Endothelial cell of umbilical vein (primary cell): Measurements from ENCODE around the gene ARSB.

ENCODE experiments used
- EZH2 ChIP-seq: IDR thresholded peaks from 2 replicates; pipeline ENCODE4 v1.6.1; 2012; ENCODE audit warnings: borderline replicate concordance, low read depth, mild to moderate bottlenecking, moderate library complexity, low read length, inconsistent platforms; ENCODE audit not compliant: severe bottlenecking
- FOS ChIP-seq: IDR thresholded peaks from 2 replicates; pipeline ENCODE4 v1.6.1; 2011; ENCODE audit warnings: mild to moderate bottlenecking, low read length, moderate library complexity, borderline replicate concordance; ENCODE audit not compliant: insufficient read depth
- MYC ChIP-seq: IDR thresholded peaks from one replicate; pipeline ENCODE4 v1.6.1; 2011; ENCODE audit warnings: mild to moderate bottlenecking, low read depth, low read length
- POLR2A ChIP-seq: IDR thresholded peaks from 2 replicates; pipeline ENCODE4 v1.6.1; 2012; ENCODE audit warnings: low read depth, mild to moderate bottlenecking, control low read depth, low read length
- TF ChIP-seq, protein P1 (sequence below), 2 donors: IDR thresholded peaks; 1 replicate in 1 of 2; 2 replicates in 1 of 2; pipeline ENCODE4 v1.5.1; 2011; ENCODE audit warnings: low read length in 2 of 2, mild to moderate bottlenecking in 2 of 2, moderate library complexity in 2 of 2, control low read depth in 1 of 2, inconsistent platforms in 1 of 2, low read depth in 1 of 2; ENCODE audit not compliant: insufficient read depth in 1 of 2; ENCODE audit errors: extremely low read depth in 1 of 2

DNA sequence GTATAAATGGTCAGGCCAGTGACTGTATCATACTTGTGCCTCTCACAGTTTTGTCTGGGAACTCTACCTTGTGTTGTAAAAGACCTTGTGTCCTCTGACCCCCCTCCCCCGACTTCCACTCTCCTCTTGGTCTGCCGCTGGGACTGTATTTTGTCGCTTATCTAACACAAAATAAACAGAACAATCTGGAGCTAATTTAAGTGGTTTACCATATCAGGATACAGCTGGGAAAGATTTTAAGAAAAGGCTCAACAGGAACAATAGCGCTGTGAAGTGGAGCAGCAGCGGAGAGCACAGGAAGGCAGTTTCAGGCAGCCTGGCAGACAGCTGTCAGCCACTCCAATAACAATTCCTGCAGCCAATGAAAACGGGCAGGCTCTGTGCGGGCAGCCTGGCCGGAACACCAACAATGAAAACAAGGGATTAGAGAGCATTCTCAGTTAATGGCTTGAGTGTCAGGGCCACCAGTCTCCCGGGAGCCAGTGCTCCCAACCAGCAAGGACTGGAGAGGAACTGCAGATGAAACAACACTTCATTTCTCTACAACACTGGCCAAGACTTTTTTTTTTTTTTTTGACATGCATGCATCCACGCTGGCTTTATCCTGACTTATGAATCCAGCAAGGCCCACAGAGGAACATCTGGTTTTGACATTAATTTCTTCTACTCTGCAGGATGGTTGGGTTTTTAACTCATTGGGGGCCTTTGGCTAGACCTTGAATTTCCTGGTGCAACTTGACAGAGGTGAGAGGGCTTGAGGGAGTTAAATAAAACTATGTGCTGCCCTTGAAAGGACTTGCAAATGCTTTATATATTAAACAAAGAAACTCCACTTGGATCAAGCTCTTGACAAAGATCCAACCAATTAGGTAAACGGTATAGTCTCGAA is 76.7 kb downstream of the ARSB start:
- TF ChIP-seq POLR2A (no peak), MYC (no peak), EZH2 (no peak), FOS (no peak)
- TF ChIP-seq, protein P1, sequence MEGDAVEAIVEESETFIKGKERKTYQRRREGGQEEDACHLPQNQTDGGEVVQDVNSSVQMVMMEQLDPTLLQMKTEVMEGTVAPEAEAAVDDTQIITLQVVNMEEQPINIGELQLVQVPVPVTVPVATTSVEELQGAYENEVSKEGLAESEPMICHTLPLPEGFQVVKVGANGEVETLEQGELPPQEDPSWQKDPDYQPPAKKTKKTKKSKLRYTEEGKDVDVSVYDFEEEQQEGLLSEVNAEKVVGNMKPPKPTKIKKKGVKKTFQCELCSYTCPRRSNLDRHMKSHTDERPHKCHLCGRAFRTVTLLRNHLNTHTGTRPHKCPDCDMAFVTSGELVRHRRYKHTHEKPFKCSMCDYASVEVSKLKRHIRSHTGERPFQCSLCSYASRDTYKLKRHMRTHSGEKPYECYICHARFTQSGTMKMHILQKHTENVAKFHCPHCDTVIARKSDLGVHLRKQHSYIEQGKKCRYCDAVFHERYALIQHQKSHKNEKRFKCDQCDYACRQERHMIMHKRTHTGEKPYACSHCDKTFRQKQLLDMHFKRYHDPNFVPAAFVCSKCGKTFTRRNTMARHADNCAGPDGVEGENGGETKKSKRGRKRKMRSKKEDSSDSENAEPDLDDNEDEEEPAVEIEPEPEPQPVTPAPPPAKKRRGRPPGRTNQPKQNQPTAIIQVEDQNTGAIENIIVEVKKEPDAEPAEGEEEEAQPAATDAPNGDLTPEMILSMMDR (IDR thresholded peaks at IDR 0.05; ENCODE audit: extremely low read depth in 1 of 2, insufficient read depth in 1 of 2, low read depth in 1 of 2, low read length in 2 of 2), result no peak
